Psoas muscle (tissue), 8 donors: ENCODE data around the gene INHA. TPM values are rescaled to one million over a fixed set of nuclear protein-coding genes. Genes with fewer than 3 reads are reported as not detected.

ENCODE experiments used
- ATAC-seq, 4 donors: fragments of 200-7000 bp; cut with Tn5 transposase; one replicate each; pipeline ENCODE4 v1.9.1; 2020; ENCODE audit warnings: moderate library complexity in 3 of 4, mild to moderate bottlenecking in 2 of 4
- DNase-seq, 2 donors: peaks; one replicate each; pipeline ENCODE4 v3.0.0-alpha.2; 2020
- H3K27ac ChIP-seq: fragments of 200-600 bp; one replicate; pipeline ENCODE4 v1.8.0; 2022
- H3K27me3 ChIP-seq, 3 donors: fragments of 200-600 bp in 1 of 3; one replicate each; pipeline versions ENCODE4 v1.6.1 to v1.8.0; 2013 to 2022; ENCODE audit warnings: low read length in 2 of 3, mild to moderate bottlenecking in 2 of 3, moderate library complexity in 1 of 3; ENCODE audit not compliant: insufficient read depth in 3 of 3
- H3K36me3 ChIP-seq, 2 donors: fragments of 200-600 bp in 1 of 2; one replicate each; pipeline versions ENCODE4 v1.6.1 to v1.8.0; 2013 to 2022; ENCODE audit warnings: low read depth in 1 of 2, mild to moderate bottlenecking in 1 of 2, moderate library complexity in 1 of 2; ENCODE audit not compliant: insufficient read depth in 1 of 2
- H3K4me1 ChIP-seq: fragments of 200-600 bp; one replicate; pipeline ENCODE4 v1.8.0; 2022
- H3K4me3 ChIP-seq: fragments of 200-600 bp; one replicate; pipeline ENCODE4 v1.8.0; 2022; ENCODE audit warnings: mild to moderate bottlenecking
- H3K9me3 ChIP-seq: fragments of 200-600 bp; one replicate; pipeline ENCODE4 v1.8.0; 2022
- CTCF ChIP-seq: fragments of 200-600 bp; IDR thresholded peaks from one replicate; pipeline ENCODE4 v1.8.0; 2022; ENCODE audit warnings: antibody characterized with exemption
- WGBS, 3 donors: extraction: QIAGEN DNeasy Blood & Tissue Kit; methylation state at CpG; one replicate each; pipeline versions ENCODE4 v1.1.6 to v1.1.7; 2013; 5-methylcytosine and 5-hydroxymethylcytosine counted together
- intact Hi-C, 2 donors: fragments of 100-400 bp; cut with DNase I; formaldehyde crosslinking; loops; one replicate each; pipeline versions ENCODE4 v1.11.0 to v1.14.2; 2022
- polyA plus RNA-seq, 3 donors: library from polyadenylated mRNA; stranded (reverse); fragments of 200-250 nt; gene quantifications; one replicate each; pipeline ENCODE4 v1.2.3, GENCODE V29; 2013
- total RNA-seq, 4 donors: library from RNA; stranded (reverse); fragmentation: NEBNext Ultra II Directional in 2 of 4; extraction: Animal tissue kit (Norgen Biotek cat#: 25700) in 2 of 4; gene quantifications; one replicate each; pipeline versions ENCODE4 v1.2.1 to v1.2.4, GENCODE V29; 2021 to 2023
- donor health status: healthy with polysubstance abuse.
- donor health status: DM: no; HTN: no; CAD: no; lungs with moderate emphysema.
- donor health status: Bipolar disorder and iron deficiency.
- donor health status: healthy.
- donor health status: DM: yes; HTN: yes; CAD: no.
- donor health status: DM: no; HTN: no; CAD: no.
- donor health status: DM: no; HTN: no; CAD: no.
- donor health status: DM: yes; HTN: yes; CAD: no.

Gene INHA
- total and polyA plus RNA-seq, 7 donors = 0.10 to 1.2 (median 0.23) TPM; not detected in 2

DNA sequence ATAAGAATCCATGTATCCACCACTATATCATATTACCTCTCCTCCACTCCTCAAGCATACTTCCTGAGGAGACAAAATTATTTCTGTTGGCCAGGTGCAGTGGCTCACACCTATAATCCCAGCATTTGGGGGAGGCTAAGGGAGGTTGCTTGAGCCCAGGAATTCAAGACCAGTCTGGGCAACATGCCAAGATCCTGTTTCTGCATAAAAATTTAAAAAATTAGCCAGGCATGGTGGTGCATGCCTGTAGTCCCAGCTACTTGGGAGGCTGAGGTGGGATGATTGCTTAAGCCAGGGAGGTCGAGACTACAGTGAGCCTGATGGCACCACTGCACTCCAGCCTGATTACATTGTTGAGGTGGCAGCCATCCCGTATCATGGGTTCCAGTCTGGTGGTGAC is 9.2 kb downstream of the INHA start:
- DNase-seq (no peak), ATAC-seq (no peak)
- intact Hi-C loops = no loop called here
- Histone ChIP-seq H3K27me3 (no peaks in the 10 kb centered on the region), H3K4me1 (no peaks in the 10 kb centered on the region), H3K27ac (no peak overlapping the region), H3K9me3 (no peaks in the 10 kb centered on the region), H3K4me3 (no peak overlapping the region), H3K36me3 (no peaks in the 10 kb centered on the region)
- no peak for TF ChIP-seq CTCF
- 70 to 76% (median 71%) methylated on average over 2 of the region's 2 CpGs for WGBS, 3 donors

GRCh38 chr2:219591091-219591490 is 19.0 kb downstream of the INHA start:
- Histone ChIP-seq H3K27ac (no peak overlapping the region), H3K36me3 (no peaks in the 10 kb centered on the region), H3K4me1 (no peaks in the 10 kb centered on the region), H3K27me3 (no peaks in the 10 kb centered on the region), H3K4me3 (no peak overlapping the region), H3K9me3 (no peaks in the 10 kb centered on the region)
- TF ChIP-seq CTCF = no peak
- no peak for DNase-seq
- intact Hi-C loops = no loop called here
- no peak for ATAC-seq
- WGBS, 3 donors = 69 to 89% (median 75%) methylated on average over 4 of the region's 4 CpGs

GRCh38 chr2:219592736-219593135 is 20.6 kb downstream of the INHA start:
- WGBS, 3 donors = 41 to 63% (median 52%) methylated on average over 6 of the region's 6 CpGs
- no peaks in the 10 kb centered on the region for H3K27me3 ChIP-seq
- no peak overlapping the region for H3K27ac ChIP-seq
- intact Hi-C loops = no loop called here
- no peaks in the 10 kb centered on the region for H3K4me1 ChIP-seq
- ATAC-seq = no peak
- DNase-seq = no peak
- no peak overlapping the region for H3K4me3 ChIP-seq
- H3K9me3 ChIP-seq = no peaks in the 10 kb centered on the region
- no peak for TF ChIP-seq CTCF
- H3K36me3 ChIP-seq = no peaks in the 10 kb centered on the region

DNA sequence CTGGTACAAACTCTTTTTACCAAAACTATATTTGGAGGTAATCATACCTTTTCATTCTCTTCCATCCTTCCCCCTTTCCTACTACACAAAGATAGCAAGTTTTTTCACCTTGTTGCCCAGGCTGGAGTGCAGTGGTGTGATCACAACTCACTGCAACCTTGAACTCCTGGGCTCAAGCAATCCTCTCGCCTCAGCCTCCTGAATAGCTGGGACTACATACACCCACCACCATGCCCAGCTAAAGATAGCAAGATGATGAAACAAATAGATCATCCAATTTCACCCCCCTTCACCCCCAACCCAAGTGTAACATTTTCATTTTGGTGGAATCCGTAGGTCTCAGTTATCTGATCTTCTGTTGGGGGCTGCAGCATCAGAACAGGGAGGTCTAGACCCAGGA is 21.0 kb downstream of the INHA start:
- no peak for DNase-seq
- intact Hi-C loops = no loop called here
- Histone ChIP-seq H3K36me3 (no peaks in the 10 kb centered on the region), H3K27me3 (no peaks in the 10 kb centered on the region), H3K9me3 (no peaks in the 10 kb centered on the region), H3K4me1 (no peaks in the 10 kb centered on the region), H3K27ac (no peak overlapping the region), H3K4me3 (no peak overlapping the region)
- TF ChIP-seq CTCF = no peak
- WGBS, 3 donors = 79 to 85% (median 81%) methylated on average over 2 of the region's 2 CpGs
- ATAC-seq = no peak

- TF ChIP-seq CTCF = no peak
- DNase-seq (no peak), ATAC-seq (no peak)
- H3K27ac ChIP-seq = no peak overlapping the region
- 53 to 68% (median 65%) methylated on average over 3 of the region's 3 CpGs for whole genome bisulfite sequencing, 3 donors
- no peak overlapping the region for H3K4me3 ChIP-seq
- no peaks in the 10 kb centered on the region for H3K9me3 ChIP-seq
- H3K27me3 ChIP-seq = no peaks in the 10 kb centered on the region
- intact Hi-C loops = no loop called here
- no peaks in the 10 kb centered on the region for H3K36me3 ChIP-seq
- H3K4me1 ChIP-seq = no peaks in the 10 kb centered on the region
Observed at GRCh38 chr2:219595256-219595655, 23.1 kb downstream of the INHA start.
